PC-3 (cell line): ENCODE measurements around the gene ST8SIA5. TPM values are rescaled to one million over a fixed set of nuclear protein-coding genes. Genes with fewer than 3 reads are reported as not detected.

ENCODE experiments used
- ATAC-seq: fragments of 200-7000 bp; cut with Tn5 transposase; 2 replicates; pipeline ENCODE4 v1.9.1; 2020; ENCODE audit warnings: mild to moderate bottlenecking, moderate library complexity
- BruUV-seq: library from RNA; stranded (reverse); fragments of 400-500 nt; replicated peaks from 2 replicates; lab custom pipeline; 2021; lab: Mats Ljungman, UMichigan
- CTCF ChIA-PET: fragments of 300-600 bp; sonication (Branson Sonifier 250); formaldehyde crosslinking; loops from one replicate; lab custom pipeline; 2022; ENCODE audit warnings: antibody characterized with exemption; lab: Charles Lee
- POLR2A ChIA-PET: fragments of 300-600 bp; sonication (Branson Sonifier 250); formaldehyde crosslinking; loops from one replicate; lab custom pipeline; 2022; ENCODE audit warnings: antibody characterized with exemption; ENCODE audit not compliant: unreplicated experiment; lab: Charles Lee
- DNase-seq: peaks from one replicate; pipeline ENCODE4 v3.0.0-alpha.2; 2015
- H2AFZ ChIP-seq: fragments of 300-600 bp; sonication (generic); 2 replicates; pipeline ENCODE4 v1.6.0; 2016; ENCODE audit warnings: antibody characterized with exemption, low read length
- H3F3A ChIP-seq: fragments of 300-600 bp; sonication (generic); one replicate; pipeline ENCODE4 v1.6.0; 2017; ENCODE audit warnings: antibody characterized with exemption, low read length, control low read depth, mild to moderate bottlenecking; ENCODE audit not compliant: unreplicated experiment
- H3K27ac ChIP-seq: fragments of 300-600 bp; sonication (generic); 2 replicates; pipeline ENCODE4 v1.5.1; 2016; ENCODE audit warnings: mild to moderate bottlenecking, low read length
- H3K27me3 ChIP-seq: fragments of 300-600 bp; sonication (generic); 2 replicates; pipeline ENCODE4 v1.6.1; 2016; ENCODE audit warnings: low read length, mixed read lengths
- H3K36me3 ChIP-seq: fragments of 300-600 bp; sonication (generic); 2 replicates; pipeline ENCODE4 v1.6.1; 2016; ENCODE audit warnings: low read depth, mixed run types, low read length, mixed read lengths
- H3K4me1 ChIP-seq: fragments of 300-600 bp; sonication (generic); 2 replicates; pipeline ENCODE4 v1.5.1; 2016; ENCODE audit warnings: low read length; ENCODE audit not compliant: insufficient read depth
- H3K4me2 ChIP-seq: fragments of 300-600 bp; sonication (generic); 2 replicates; pipeline ENCODE4 v1.6.0; 2016; ENCODE audit warnings: low read length
- H3K4me3 ChIP-seq: fragments of 300-600 bp; sonication (generic); 2 replicates; pipeline ENCODE4 v1.5.1; 2016; ENCODE audit warnings: mild to moderate bottlenecking, low read length, mixed read lengths
- H3K79me2 ChIP-seq: fragments of 300-600 bp; sonication (generic); 2 replicates; pipeline ENCODE4 v1.6.1; 2017; ENCODE audit warnings: low read length, mixed read lengths
- H3K9ac ChIP-seq: fragments of 300-600 bp; sonication (generic); 2 replicates; pipeline ENCODE4 v1.6.0; 2016; ENCODE audit warnings: mild to moderate bottlenecking, low read length
- H3K9me2 ChIP-seq: fragments of 300-600 bp; sonication (generic); replicated peaks from 2 replicates; pipeline ENCODE4 v1.6.1; 2016; ENCODE audit warnings: mixed run types, low read length, mixed read lengths
- H3K9me3 ChIP-seq: fragments of 300-600 bp; sonication (generic); 2 replicates; pipeline ENCODE4 v1.6.1; 2016; ENCODE audit warnings: low read length, mixed read lengths
- H4K20me1 ChIP-seq: fragments of 300-600 bp; sonication (generic); 2 replicates; pipeline ENCODE4 v1.6.1; 2016; ENCODE audit warnings: low read length, mixed read lengths
- EZH2 ChIP-seq: fragments of 300-600 bp; sonication (generic); IDR thresholded peaks from one replicate; pipeline ENCODE4 v1.6.1; 2017; ENCODE audit warnings: antibody characterized with exemption, mild to moderate bottlenecking, low read length; ENCODE audit not compliant: unreplicated experiment
- EZH2phosphoT487 ChIP-seq: fragments of 300-600 bp; sonication (generic); IDR thresholded peaks from 2 replicates; pipeline ENCODE4 v1.6.1; 2018; ENCODE audit warnings: mild to moderate bottlenecking, antibody characterized with exemption, low read length, borderline replicate concordance
- intact Hi-C: fragments of 100-400 bp; cut with micrococcal nuclease; formaldehyde crosslinking; loops from 2 replicates; pipeline ENCODE4 v1.9.0; 2023
- total RNA-seq: library from RNA; depleted of rRNA; stranded (reverse); fragments of >200 nt; gene quantifications from 2 replicates; pipeline ENCODE4 v1.2.3, GENCODE V29; 2014
- TF ChIP-seq, protein P1 (sequence below): fragments of 300-600 bp; sonication (generic); conservative IDR thresholded peaks from 2 replicates; pipeline ENCODE4 v1.5.1; 2017; ENCODE audit warnings: antibody characterized with exemption, low read depth, mild to moderate bottlenecking, low read length

Gene ST8SIA5
- total RNA-seq, 1 experiment from 2014 or later, result 0.04 TPM

DNA sequence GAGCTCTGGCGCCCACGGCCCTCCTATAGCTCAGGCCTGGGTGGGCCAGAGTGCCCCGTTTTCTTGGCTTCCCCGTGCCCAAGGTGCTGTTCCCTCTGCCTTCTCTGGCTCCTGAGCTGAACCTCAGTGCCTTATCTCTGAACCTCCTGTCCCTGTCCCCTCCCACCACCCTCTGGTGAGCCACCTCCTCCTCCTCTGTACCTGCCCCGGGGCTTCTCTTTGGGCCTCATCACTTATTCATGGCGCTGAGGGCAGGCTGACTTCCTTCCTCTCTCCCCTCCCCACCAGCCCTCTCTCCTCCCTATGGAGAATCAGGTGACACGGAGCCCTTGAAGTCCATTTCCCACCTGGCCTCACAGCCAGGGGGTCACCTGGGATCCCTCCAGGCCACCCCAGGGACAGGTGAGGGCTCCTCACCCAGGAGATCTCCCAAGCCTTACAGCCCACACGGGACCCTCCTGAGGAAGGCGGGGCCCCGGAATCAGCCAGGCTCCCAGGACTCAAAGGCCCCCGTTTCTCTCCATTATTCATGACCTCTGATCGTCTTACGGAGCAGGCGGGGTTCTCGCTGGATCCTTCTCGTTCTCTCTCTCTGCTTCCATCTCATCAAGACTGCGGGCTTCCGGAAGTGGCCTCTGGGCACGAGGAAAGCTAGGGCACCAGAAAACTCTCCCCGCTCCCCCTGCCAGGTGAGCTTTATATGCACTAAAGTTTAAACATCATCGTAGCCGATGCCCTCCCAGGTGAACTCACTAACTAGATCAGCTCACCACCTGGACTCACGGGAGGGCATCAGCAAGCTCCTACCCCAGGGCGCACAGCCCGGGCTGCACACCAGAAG is 99.5 kb downstream of the ST8SIA5 start, which contains the start of gene LOXHD1:
TSS of gene LOXHD1 (minus strand) at position 106 of the 841 bp plus-strand sequence. CDS start 187 bp downstream, outside the sequence.
- Histone ChIP-seq H2AFZ (no peak within 1 kb of the TSS), H3K9me3 (no peaks in the 10 kb centered on the region), H4K20me1 (no peaks in the 10 kb centered on the region), H3K4me3 (no peak within 1 kb of the TSS), H3K27me3 (no peaks in the 10 kb centered on the region), H3F3A (no peaks in the 10 kb centered on the region), H3K27ac (no peak within 1 kb of the TSS), H3K9me2 (no peaks in the 10 kb centered on the region), H3K4me2 (no peak within 1 kb of the TSS), H3K4me1 (no peaks in the 10 kb centered on the region), H3K79me2 (no peaks in the 10 kb centered on the region), H3K36me3 (no peaks in the 10 kb centered on the region), H3K9ac (no peak within 1 kb of the TSS)
- no TSS peak for BruUV-seq
- TF ChIP-seq, protein P1, sequence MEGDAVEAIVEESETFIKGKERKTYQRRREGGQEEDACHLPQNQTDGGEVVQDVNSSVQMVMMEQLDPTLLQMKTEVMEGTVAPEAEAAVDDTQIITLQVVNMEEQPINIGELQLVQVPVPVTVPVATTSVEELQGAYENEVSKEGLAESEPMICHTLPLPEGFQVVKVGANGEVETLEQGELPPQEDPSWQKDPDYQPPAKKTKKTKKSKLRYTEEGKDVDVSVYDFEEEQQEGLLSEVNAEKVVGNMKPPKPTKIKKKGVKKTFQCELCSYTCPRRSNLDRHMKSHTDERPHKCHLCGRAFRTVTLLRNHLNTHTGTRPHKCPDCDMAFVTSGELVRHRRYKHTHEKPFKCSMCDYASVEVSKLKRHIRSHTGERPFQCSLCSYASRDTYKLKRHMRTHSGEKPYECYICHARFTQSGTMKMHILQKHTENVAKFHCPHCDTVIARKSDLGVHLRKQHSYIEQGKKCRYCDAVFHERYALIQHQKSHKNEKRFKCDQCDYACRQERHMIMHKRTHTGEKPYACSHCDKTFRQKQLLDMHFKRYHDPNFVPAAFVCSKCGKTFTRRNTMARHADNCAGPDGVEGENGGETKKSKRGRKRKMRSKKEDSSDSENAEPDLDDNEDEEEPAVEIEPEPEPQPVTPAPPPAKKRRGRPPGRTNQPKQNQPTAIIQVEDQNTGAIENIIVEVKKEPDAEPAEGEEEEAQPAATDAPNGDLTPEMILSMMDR, result no peak
- TF ChIP-seq EZH2phosphoT487 (no peak), EZH2 (no peak)
- intact Hi-C loops, result loop anchor here (10.0 kb wide), 1 partner anchor 483 kb away; a partner anchor contains a TSS
- no peak for DNase-seq
- ChIA-PET POLR2A (no interaction called here), CTCF (interaction anchor here (0.7 to 1.3 kb wide), 5 partner anchors 34 to 583 kb away, joined by 3 to 12 read pairs (median 4); a partner anchor contains a TSS)
- ATAC-seq, result no peak

DNA sequence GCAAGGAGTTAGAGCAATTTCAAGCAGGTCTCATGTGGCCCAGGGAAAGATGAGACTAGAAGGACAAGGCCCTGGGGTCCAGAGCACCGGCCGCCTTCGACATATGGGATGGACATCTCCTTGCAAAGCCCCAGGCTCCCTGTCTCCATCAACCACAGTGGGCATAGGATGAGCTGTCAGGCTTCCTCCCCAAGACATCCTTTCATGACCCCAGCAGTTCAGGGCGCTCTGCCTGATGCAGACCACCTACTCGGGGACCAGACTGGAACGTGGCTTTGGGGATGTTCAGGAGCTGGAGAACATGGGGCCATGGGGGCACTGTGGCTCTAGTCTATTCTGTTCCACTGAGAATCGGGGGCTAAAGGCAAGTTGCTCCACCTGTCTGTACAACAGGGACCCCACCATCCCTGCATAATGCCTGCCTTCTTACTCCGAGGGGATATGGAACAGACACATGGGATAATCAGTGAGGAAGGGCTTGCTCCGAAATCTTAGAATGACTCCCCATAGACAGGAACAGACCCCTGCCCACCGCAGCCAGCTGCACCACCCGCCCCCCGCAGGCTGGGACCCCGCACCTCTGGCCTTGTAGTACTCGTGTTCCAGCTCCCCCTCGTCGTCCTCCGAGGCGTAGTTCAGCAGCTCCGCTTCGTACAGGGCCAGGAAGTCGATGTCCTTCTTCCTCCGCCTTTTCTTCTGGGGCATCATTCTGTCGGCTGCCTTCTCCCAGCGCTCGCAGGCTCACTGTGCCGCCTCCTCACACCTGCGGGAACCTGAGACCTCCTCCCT is 100.3 kb downstream of the ST8SIA5 start:
- POLR2A ChIA-PET, result no interaction called here
- H4K20me1 ChIP-seq, result no peaks in the 10 kb centered on the region
- no peak for DNase-seq
- H3K4me2 ChIP-seq, result no peak overlapping the region
- TF ChIP-seq, protein P1, result no peak
- no peak for TF ChIP-seq EZH2phosphoT487
- no peak for TF ChIP-seq EZH2
- no peak overlapping the region for H3K4me3 ChIP-seq
- no peaks in the 10 kb centered on the region for H3K79me2 ChIP-seq
- H3F3A ChIP-seq, result no peaks in the 10 kb centered on the region
- no TSS peak for BruUV-seq
- no peaks in the 10 kb centered on the region for H3K9me2 ChIP-seq
- no peak for ATAC-seq
- intact Hi-C loops, result loop anchor here (10.0 kb wide), 1 partner anchor 482 kb away; a partner anchor contains a TSS
- H3K36me3 ChIP-seq, result no peaks in the 10 kb centered on the region
- H3K27ac ChIP-seq, result no peak overlapping the region
- H3K27me3 ChIP-seq, result no peaks in the 10 kb centered on the region
- H3K4me1 ChIP-seq, result no peaks in the 10 kb centered on the region
- CTCF ChIA-PET, result interaction anchor here (0.6 to 0.7 kb wide), 2 partner anchors 101 to 188 kb away, joined by 3 read pairs; no protein-coding TSS in a partner anchor
- H3K9ac ChIP-seq, result no peak overlapping the region
- no peaks in the 10 kb centered on the region for H3K9me3 ChIP-seq
- no peak overlapping the region for H2AFZ ChIP-seq
